A549 treated with Hydrocortisone at 1 μM for 4 hours (cell line): ENCODE results near the gene YLPM1. TPM values are rescaled to one million over a fixed set of nuclear protein-coding genes. Genes with fewer than 3 reads are reported as not detected.

Experiments
- total RNA-seq: library from RNA; stranded (reverse); fragments of 200-300 nt; extraction: Qiagen RNA extraction; gene quantifications from 5 replicates; pipeline ENCODE4 v1.2.3, GENCODE V29; 2022

The YLPM1 gene, protein sequence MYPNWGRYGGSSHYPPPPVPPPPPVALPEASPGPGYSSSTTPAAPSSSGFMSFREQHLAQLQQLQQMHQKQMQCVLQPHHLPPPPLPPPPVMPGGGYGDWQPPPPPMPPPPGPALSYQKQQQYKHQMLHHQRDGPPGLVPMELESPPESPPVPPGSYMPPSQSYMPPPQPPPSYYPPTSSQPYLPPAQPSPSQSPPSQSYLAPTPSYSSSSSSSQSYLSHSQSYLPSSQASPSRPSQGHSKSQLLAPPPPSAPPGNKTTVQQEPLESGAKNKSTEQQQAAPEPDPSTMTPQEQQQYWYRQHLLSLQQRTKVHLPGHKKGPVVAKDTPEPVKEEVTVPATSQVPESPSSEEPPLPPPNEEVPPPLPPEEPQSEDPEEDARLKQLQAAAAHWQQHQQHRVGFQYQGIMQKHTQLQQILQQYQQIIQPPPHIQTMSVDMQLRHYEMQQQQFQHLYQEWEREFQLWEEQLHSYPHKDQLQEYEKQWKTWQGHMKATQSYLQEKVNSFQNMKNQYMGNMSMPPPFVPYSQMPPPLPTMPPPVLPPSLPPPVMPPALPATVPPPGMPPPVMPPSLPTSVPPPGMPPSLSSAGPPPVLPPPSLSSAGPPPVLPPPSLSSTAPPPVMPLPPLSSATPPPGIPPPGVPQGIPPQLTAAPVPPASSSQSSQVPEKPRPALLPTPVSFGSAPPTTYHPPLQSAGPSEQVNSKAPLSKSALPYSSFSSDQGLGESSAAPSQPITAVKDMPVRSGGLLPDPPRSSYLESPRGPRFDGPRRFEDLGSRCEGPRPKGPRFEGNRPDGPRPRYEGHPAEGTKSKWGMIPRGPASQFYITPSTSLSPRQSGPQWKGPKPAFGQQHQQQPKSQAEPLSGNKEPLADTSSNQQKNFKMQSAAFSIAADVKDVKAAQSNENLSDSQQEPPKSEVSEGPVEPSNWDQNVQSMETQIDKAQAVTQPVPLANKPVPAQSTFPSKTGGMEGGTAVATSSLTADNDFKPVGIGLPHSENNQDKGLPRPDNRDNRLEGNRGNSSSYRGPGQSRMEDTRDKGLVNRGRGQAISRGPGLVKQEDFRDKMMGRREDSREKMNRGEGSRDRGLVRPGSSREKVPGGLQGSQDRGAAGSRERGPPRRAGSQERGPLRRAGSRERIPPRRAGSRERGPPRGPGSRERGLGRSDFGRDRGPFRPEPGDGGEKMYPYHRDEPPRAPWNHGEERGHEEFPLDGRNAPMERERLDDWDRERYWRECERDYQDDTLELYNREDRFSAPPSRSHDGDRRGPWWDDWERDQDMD (N-terminal part only)
- 31.9 to 50.3 TPM (median 35.0 TPM) in 5 replicates for total RNA-seq

GRCh38 chr14:74762917-74763802 is at the start of gene YLPM1:
YLPM1 (plus strand) TSS chr14:74763316; CDS start chr14:74763490, 174 bp downstream.

DNA sequence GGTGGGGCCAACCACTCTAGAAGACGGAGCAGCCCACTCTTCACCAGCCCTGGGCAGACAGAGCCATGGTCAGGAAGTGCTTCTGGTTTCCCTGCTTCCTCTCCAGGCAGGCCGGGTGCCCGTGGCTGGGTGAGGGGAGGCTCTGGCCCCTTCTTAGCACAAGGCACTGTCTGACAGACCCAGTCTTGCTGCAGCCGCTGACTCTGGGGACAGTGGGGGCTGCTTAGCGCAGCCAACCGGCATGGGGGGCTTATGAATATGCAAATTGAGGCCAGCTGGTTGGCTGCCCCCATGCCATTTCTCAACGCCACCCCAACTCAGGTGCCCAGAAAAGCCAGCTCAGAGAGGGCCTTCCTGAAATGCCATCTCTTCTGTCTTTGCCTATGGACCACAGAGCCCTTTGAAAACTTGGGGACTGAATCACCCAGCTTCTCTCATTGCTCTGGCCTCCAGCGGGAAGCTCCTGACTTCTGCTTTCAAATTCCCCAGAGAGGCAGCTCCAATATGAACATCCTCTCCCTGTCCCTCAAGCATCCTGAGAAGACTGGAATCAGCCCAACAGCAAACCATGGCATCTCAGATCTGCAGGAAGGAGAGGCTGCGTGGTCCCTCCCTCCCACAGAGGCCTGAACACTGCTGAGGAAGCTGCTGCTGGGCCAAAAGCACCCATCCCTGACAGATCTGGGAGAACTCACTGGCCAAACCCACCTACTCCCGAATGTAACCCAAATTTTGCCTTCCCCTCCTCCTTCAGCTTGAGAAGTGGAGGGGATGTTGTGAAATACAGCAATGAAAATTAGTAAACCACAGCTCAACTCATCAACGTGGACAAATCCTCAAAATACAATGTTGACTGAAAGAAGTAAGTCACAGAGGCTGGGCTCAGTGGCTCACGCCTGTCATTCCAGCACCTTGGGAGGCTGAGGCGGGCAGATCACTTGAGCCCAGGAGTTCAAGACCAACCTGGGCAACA is 113.1 kb downstream of the YLPM1 start, which contains the start of gene PROX2:
Gene PROX2 (minus strand): TSS at position 205 of the 973 bp plus-strand sequence. CDS start 12,311 bp downstream, outside the sequence.

DNA sequence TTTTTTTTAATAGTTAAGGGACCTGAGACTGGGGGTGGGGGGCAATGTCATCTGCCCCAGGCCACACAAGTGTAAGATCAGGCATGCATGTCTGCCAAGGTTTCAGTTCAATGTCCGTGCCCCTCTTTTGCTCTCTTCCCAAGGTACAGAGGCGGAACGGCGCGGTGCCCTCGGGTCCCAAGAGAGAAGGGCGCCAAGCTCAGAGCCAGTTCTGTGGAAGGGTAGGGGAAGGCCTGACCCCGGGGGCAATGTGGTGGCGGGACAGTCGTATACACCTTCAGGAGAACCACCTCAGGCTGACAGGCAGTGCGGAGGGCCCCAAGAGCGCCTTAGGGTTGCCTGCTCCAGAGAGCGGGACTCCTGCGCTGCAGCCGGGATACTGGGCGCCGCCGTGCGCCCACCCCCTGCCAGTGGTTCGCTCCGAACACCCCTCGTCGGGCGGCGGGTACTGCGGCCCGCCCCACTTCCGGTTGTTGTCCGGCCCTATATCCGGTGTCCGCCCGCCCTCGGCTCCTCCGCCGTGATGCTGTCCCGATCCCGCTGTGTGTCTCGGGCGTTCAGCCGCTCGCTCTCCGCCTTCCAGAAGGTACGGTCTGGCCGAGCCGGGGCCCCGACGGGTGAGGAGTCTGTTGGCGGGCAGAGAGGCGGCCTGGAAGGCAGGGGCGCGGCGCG is 118.5 kb downstream of the YLPM1 start, which contains the start of gene DLST:
Gene DLST (plus strand): TSS at position 486 of the 672 bp plus-strand sequence. CDS start 38 bp downstream, at position 524.

Other genes starting within 250 kb of the YLPM1 start
- gene LTBP2, start 151.1 kb upstream of the YLPM1 start, total RNA-seq: 7.6 to 12.4 TPM (median 10.8 TPM) in 5 replicates
- gene AREL1, start 50.2 kb upstream of the YLPM1 start, total RNA-seq: 20.8 to 28.0 TPM (median 25.2 TPM) in 5 replicates
- 38.5 to 80.2 TPM (median 46.5 TPM) in 5 replicates for gene FCF1, start 50.2 kb upstream of the YLPM1 start, total RNA-seq
- not detected in 5 replicates for gene PROX2, start 112.8 kb downstream of the YLPM1 start, total RNA-seq
- 96.3 to 116 TPM (median 100 TPM) in 5 replicates for gene DLST, start 118.6 kb downstream of the YLPM1 start, total RNA-seq
- 0.21 to 0.67 TPM (median 0.45 TPM) in 5 replicates for gene RPS6KL1, start 159.9 kb downstream of the YLPM1 start, total RNA-seq
- 3.9 to 5.7 TPM (median 4.5 TPM) in 5 replicates for gene PGF, start 192.3 kb downstream of the YLPM1 start, total RNA-seq
- 74.2 to 82.7 TPM (median 77.2 TPM) in 5 replicates for gene EIF2B2, start 239.6 kb downstream of the YLPM1 start, total RNA-seq